ENCODE measurements around the gene NAT16.
A peak's percentile ranks its signal among the peaks of the same experiment; 100 is the strongest.
"Not testable (repeated sequence)": the region's sequence is repeated elsewhere in the genome, so short reads cannot be mapped to it uniquely, and the experiment has no call there.

NAT16 gene

DNA sequence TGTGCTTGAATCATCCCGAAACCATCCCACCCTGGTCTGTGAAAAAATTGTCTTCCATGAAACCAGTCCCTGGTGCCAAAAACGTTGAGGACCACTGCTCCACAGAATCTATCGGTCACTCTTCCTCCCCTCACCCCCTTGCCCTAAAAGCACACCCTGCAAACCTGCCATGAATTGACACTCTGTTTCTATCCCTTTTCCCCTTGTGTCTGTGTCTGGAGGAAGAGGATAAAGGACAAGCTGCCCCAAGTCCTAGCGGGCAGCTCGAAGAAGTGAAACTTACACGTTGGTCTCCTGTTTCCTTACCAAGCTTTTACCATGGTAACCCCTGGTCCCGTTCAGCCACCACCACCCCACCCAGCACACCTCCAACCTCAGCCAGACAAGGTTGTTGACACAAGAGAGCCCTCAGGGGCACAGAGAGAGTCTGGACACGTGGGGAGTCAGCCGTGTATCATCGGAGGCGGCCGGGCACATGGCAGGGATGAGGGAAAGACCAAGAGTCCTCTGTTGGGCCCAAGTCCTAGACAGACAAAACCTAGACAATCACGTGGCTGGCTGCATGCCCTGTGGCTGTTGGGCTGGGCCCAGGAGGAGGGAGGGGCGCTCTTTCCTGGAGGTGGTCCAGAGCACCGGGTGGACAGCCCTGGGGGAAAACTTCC is 54.0 kb downstream of the NAT16 start:
- DNase-seq, result peak; percentile 37

DNA sequence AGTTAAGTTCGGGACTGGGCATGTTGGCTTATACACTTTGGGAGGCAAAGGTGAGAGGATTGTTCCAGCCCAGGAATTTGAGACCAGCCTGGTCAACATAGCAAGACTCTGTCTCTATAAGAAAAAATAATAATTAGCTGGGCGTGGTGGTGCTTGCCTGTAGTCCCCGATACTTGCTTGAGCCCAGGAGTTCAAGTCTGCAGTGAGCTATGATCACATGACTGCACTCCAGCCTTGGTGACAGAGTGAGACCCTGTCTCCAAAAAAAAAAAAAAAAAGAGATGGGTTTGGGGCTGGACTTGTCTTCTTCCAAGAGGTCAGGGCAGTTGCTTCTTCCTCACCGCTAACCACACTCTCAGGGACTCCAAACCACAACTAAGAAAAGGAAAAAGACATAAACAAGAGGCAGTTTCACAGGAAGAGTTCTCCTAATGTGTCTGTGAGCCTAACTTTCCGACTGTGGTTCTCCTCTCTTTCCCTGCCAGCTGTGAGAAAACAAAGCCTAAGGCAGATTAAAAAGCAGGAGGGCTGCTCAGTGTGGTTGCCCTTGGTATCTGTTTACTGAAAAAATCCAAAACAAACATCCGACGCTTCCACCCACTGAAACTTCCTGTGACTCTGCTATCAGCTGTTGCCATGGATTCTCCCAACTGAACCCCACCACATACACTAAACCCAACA is 55.6 kb downstream of the NAT16 start:
- peak; percentile 24 for DNase-seq

DNA sequence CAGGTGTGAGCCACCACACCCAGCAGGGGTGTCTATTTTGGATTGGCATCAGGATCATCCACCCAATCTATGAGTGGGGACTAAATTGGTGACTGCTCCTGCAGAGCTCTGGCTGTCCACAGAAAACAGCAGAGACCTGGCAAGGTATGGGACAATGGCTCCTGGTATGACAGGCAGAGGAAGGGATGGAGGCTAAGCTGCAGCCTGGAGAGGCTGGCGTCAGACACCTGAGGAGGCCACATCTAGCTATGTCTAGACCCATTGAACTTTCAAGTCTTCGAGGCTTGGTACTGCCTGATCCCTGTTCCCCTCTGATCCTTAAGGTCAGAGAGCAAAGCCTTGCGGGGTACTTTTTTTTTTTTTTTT is 56.4 kb downstream of the NAT16 start:
- DNase-seq, result no peak

DNA sequence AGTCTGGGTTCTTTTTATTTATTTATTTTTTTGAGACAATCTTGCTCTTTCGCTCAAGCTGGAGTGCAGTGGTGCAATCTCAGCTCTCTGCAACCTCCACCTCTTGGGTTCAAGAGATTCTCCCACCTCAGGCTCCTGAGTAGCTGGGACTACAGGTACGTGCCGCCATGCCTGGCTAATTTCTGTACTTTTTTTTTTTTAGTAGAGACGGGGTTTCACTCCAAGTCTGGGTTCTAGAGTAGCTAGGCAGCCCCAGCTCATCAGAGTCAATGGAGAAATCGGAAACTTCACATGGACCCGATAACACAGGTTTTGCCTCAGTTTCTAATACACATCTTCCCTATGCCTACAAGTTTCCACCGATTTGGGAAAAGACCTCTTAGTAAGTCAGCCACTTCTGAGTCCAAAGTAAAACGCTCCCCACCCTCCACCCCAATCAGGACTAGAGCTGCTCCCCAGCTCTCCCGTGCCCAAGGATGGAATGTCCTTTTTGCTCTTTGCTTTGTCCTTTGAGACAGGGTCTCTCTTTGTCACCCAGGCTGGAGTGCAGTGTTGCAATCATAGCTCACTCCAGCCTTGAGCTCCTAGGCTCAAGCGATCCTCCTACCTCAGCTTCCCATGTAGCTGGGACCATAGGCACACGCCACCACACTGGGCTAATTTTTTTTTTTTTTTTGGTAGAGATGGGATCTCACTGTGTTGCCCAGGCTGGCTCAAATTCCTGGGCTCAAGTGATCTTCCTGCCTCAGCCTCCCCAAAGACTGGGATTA is 57.0 kb downstream of the NAT16 start:
- no peak for DNase-seq

DNA sequence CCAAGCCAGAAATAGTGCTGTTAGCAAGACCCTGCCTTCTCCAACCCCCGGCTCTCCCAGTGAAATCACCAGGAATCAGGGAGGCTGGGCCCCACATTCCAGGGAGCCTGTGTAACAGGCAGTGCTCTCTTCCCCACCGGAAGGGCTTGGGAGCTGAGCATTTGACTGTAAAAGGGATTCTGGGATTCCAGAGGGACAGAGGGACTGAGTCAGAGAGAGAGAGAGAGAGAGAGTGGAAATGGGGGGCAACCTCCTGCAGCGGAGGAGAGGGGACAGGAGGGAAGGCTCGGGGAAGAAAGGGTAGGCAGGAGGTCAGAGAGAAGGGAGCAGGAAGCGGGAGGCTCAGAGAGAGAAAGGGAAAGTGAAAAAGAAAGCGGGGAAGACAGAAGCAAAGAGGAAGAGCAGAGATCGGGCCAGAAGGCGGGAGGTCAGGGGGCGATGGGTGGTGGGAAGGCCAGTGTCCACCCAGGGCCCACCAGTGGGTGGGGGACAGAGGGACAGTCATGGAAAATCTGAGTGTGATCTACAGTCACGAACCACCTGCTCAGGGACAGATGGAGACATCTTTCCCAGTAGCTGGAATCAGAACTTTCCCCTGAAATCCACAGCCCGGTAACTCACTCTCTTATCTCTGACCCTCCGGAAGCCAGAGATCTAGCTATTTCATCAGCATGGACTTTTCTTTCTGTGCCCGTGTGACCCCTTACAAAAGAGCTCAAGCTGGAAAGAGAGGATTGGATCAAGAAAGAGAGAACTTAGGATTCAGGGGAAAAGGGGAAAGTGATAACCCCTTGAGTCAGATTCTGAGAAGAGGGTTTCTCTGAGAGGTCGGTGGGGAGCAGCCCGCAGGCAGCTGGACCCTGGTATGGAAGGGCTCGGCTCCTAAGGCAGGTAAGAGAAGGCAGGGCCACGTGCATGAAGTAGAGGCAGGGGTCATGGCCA is 57.8 kb downstream of the NAT16 start:
- DNase-seq, result no peak

DNA sequence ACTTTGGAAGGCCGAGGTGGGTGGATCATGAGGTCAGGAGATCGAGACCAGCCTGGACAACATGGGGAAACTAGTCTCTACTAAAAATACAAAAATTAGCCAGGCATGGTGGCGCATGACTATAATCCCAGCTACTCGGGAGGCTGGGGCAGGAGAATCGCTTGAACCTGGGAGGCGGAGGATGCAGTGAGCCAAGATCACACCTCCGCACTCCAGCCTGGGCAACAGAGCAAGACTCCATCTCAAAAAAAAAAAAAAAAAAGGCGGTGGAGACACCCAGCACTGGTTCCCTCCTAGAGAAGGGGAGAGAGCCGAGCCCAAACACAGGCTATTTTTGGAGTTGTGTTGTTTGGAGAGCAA is 58.5 kb downstream of the NAT16 start:
- DNase-seq, result not testable (repeated sequence)
